HG03521 (cell line): ENCODE measurements around the gene SLC1A5.
"Not testable (repeated sequence)": the region's sequence is repeated elsewhere in the genome, so short reads cannot be mapped to it uniquely, and the experiment has no call there.

ENCODE experiments used
- ATAC-seq: cut with Tn5 transposase; IDR thresholded peaks from one replicate; pipeline ENCODE4 v1.9.1; 2021; ENCODE audit warnings: mild to moderate bottlenecking, moderate library complexity; ENCODE audit not compliant: unreplicated experiment

Gene SLC1A5

GRCh38 chr19:46772170-46773017 is 16.0 kb downstream of the SLC1A5 start:
- no peak for ATAC-seq

GRCh38 chr19:46768746-46769145 is 19.6 kb downstream of the SLC1A5 start:
- not testable (repeated sequence) for ATAC-seq

- no peak for ATAC-seq
Observed at GRCh38 chr19:46766569-46767317, 21.7 kb downstream of the SLC1A5 start.

- no peak for ATAC-seq
Observed at GRCh38 chr19:46764817-46765291, 23.5 kb downstream of the SLC1A5 start.

- no peak for ATAC-seq
Observed at GRCh38 chr19:46762245-46762890, 26.0 kb downstream of the SLC1A5 start.

GRCh38 chr19:46761418-46761831 is 27.0 kb downstream of the SLC1A5 start:
- ATAC-seq, result no peak

- not testable (repeated sequence) for ATAC-seq
Observed at GRCh38 chr19:46760897-46761296, 27.5 kb downstream of the SLC1A5 start.

- ATAC-seq, result no peak
Observed at GRCh38 chr19:46760363-46760762, 28.0 kb downstream of the SLC1A5 start.

GRCh38 chr19:46759817-46760333 is 28.5 kb downstream of the SLC1A5 start:
- ATAC-seq, result no peak

- no peak for ATAC-seq
Observed at GRCh38 chr19:46759206-46759605, 29.2 kb downstream of the SLC1A5 start.

- no peak for ATAC-seq
Observed at GRCh38 chr19:46756544-46756888, 31.9 kb downstream of the SLC1A5 start.

- ATAC-seq, result no peak
Observed at GRCh38 chr19:46755853-46756543, 32.4 kb downstream of the SLC1A5 start.

- no peak for ATAC-seq
Observed at GRCh38 chr19:46755077-46755852, 33.1 kb downstream of the SLC1A5 start.

- ATAC-seq, result no peak
Observed at GRCh38 chr19:46753420-46754155, 34.8 kb downstream of the SLC1A5 start.

- ATAC-seq, result no peak
Observed at GRCh38 chr19:46748325-46749109, 39.9 kb downstream of the SLC1A5 start.

GRCh38 chr19:46746281-46747057 is 41.9 kb downstream of the SLC1A5 start, which contains the start of gene STRN4:
Gene STRN4, minus strand, starts transcription at chr19:46746450. Its CDS starts 20 bp downstream, at chr19:46746430.
- peak; percentile 60 for ATAC-seq

GRCh38 chr19:46745521-46746280 is 42.7 kb downstream of the SLC1A5 start, which contains the start of gene FKRP:
Gene FKRP, plus strand, starts transcription at chr19:46746057. Its CDS starts 9,394 bp downstream, at chr19:46755451.
- ATAC-seq, result peak; percentile 45
